PFSK-1 (cell line): ENCODE results near the gene GTPBP4.

Source experiments
- FOXP2 ChIP-seq: optimal IDR thresholded peaks from 2 replicates; pipeline ENCODE3; 2011; ENCODE audit warnings: borderline replicate concordance, control low read depth, inconsistent platforms; ENCODE audit not compliant: insufficient read depth; ENCODE audit errors: extremely low read length, extremely low read depth
- POLR2AphosphoS5 ChIP-seq: IDR thresholded peaks from 2 replicates; pipeline ENCODE4 v1.6.1; 2012; ENCODE audit warnings: low read depth, mild to moderate bottlenecking, control low read depth, low read length, moderate library complexity
- SIN3A ChIP-seq: IDR thresholded peaks from 2 replicates; pipeline ENCODE4 v1.6.1; 2012; ENCODE audit warnings: mild to moderate bottlenecking, low read length, moderate library complexity, borderline replicate concordance; ENCODE audit not compliant: insufficient read depth
- TAF1 ChIP-seq: IDR thresholded peaks from 2 replicates; pipeline ENCODE4 v1.6.1; 2012; ENCODE audit warnings: low read length, control low read depth, borderline replicate concordance; ENCODE audit not compliant: insufficient read depth
- TF ChIP-seq, protein P1 (sequence below), 2 experiments: IDR thresholded peaks; 2 replicates each; pipeline versions ENCODE4 v1.6.1 to v1.8.0; 2011 to 2012; ENCODE audit warnings: low read depth in 2 of 2, low read length in 2 of 2, control low read depth in 1 of 2, inconsistent platforms in 1 of 2, mild to moderate bottlenecking in 1 of 2, moderate library complexity in 1 of 2; ENCODE audit not compliant: insufficient read depth in 1 of 2

Gene GTPBP4

DNA sequence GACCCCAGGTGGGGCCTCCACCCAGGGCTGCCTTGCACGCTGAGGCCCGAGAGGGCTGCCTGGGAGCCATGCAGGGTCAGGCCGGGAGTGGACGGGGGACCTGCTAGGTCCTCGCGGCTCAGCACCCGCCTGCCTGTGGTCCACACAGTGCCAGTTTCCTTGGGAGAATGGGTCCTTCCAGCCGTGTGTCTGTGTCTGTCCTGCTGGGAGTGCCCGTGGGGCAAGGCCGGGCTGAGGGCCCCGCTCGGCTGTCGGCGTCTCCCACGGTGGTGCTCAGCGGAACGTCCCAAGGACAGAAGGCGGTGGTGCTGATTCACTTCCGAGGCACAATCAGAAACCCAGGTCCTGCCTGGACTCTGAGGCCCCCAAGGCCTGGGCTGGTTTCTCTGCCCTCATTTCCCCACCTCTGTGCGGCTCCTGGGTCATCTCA, 23.2 kb upstream of the GTPBP4 start:
- TF ChIP-seq TAF1 (no peak), FOXP2 (no peak), SIN3A (no peak), POLR2AphosphoS5 (no peak)
- TF ChIP-seq, protein P1, sequence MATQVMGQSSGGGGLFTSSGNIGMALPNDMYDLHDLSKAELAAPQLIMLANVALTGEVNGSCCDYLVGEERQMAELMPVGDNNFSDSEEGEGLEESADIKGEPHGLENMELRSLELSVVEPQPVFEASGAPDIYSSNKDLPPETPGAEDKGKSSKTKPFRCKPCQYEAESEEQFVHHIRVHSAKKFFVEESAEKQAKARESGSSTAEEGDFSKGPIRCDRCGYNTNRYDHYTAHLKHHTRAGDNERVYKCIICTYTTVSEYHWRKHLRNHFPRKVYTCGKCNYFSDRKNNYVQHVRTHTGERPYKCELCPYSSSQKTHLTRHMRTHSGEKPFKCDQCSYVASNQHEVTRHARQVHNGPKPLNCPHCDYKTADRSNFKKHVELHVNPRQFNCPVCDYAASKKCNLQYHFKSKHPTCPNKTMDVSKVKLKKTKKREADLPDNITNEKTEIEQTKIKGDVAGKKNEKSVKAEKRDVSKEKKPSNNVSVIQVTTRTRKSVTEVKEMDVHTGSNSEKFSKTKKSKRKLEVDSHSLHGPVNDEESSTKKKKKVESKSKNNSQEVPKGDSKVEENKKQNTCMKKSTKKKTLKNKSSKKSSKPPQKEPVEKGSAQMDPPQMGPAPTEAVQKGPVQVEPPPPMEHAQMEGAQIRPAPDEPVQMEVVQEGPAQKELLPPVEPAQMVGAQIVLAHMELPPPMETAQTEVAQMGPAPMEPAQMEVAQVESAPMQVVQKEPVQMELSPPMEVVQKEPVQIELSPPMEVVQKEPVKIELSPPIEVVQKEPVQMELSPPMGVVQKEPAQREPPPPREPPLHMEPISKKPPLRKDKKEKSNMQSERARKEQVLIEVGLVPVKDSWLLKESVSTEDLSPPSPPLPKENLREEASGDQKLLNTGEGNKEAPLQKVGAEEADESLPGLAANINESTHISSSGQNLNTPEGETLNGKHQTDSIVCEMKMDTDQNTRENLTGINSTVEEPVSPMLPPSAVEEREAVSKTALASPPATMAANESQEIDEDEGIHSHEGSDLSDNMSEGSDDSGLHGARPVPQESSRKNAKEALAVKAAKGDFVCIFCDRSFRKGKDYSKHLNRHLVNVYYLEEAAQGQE (IDR thresholded peaks at IDR 0.05; ENCODE audit: insufficient read depth in 1 of 2, low read depth in 2 of 2, low read length in 2 of 2), result no peak

- TF ChIP-seq POLR2AphosphoS5 (no peak), TAF1 (no peak), FOXP2 (no peak), SIN3A (no peak)
- TF ChIP-seq, protein P1 (IDR thresholded peaks at IDR 0.05; ENCODE audit: insufficient read depth in 1 of 2, low read depth in 2 of 2, low read length in 2 of 2), result no peak
These were observed 21.6 kb upstream of the GTPBP4 start for GRCh38 chr10:966466-967235.

DNA sequence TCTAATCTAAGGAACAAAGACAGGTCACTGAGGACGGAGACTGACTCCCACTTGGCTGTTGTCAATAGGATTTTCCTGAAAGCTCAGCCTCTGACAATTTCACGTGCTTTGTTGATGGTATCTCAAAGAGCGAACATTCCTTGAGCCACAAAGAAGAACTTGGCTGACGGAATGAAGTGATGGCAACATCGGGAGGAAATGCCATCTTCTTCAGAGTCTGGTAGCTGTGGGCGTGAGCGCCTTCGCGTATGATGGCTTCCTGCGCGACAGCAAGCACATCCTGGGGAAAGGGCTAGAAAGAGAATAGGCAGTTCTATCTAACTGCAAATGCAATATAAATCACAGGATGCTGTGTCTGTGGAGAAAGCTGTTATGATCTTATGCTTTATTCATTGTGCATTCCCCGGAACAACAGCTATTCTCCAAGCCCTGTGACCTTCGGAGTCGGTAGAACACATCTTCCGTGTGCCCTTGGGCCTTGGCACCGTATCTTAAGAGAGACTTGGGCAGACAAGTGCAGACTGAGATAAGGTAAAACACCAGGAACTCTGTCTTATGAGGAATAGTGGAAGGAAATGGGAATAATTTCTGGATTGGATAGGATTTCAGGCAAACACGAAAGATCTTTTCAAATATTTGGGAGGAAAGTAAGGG, 19.6 kb upstream of the GTPBP4 start:
- TF ChIP-seq FOXP2 (no peak), POLR2AphosphoS5 (no peak), SIN3A (no peak), TAF1 (no peak)
- TF ChIP-seq, protein P1 (IDR thresholded peaks at IDR 0.05; ENCODE audit: insufficient read depth in 1 of 2, low read depth in 2 of 2, low read length in 2 of 2), result no peak

- TF ChIP-seq POLR2AphosphoS5 (no peak), SIN3A (no peak), TAF1 (no peak), FOXP2 (no peak)
- TF ChIP-seq, protein P1 (IDR thresholded peaks at IDR 0.05; ENCODE audit: insufficient read depth in 1 of 2, low read depth in 2 of 2, low read length in 2 of 2), result no peak
These were observed 18.6 kb upstream of the GTPBP4 start for GRCh38 chr10:969473-970150.
